K562 (cell line): Measurements from ENCODE around the gene MRPL58. TPM values are rescaled to one million over a fixed set of nuclear protein-coding genes. Genes with fewer than 3 reads are reported as not detected.

Source experiments
- ARNT ChIP-seq, 2 experiments: fragments of 450-650 bp; IDR thresholded peaks; 2 replicates each; pipeline ENCODE4 v1.6.1; 2016; ENCODE audit warnings: mild to moderate bottlenecking in 1 of 2
- ATF4 ChIP-seq: fragments of 450-650 bp; formaldehyde crosslinking; IDR thresholded peaks from 2 replicates; pipeline ENCODE4 v1.4.0; 2022; ENCODE audit warnings: mild to moderate bottlenecking, moderate library complexity
- CBX1 ChIP-seq: sonication (generic); IDR thresholded peaks from 2 replicates; pipeline ENCODE4 v1.6.1; 2016; ENCODE audit warnings: antibody characterized with exemption, low read depth, mild to moderate bottlenecking
- FUS ChIP-seq: fragments of 200-400 bp; formaldehyde crosslinking; optimal IDR thresholded peaks from 2 replicates; pipeline ENCODE3; 2017; ENCODE audit warnings: low read depth, low read length
- HDAC8 ChIP-seq: fragments of 450-650 bp; IDR thresholded peaks from 2 replicates; pipeline ENCODE4 v1.6.1; 2016; ENCODE audit warnings: mild to moderate bottlenecking, missing genetic modification characterization, moderate library complexity, missing compliant biosample characterization
- HMG20A ChIP-seq: fragments of 450-650 bp; formaldehyde crosslinking; conservative IDR thresholded peaks from 2 replicates; pipeline ENCODE4 v1.4.0; 2020; ENCODE audit warnings: mild to moderate bottlenecking, mixed read lengths
- HMGN3 ChIP-seq: IDR thresholded peaks from 2 replicates; pipeline ENCODE4 v1.6.1; 2011; ENCODE audit warnings: borderline replicate concordance, low read depth, mild to moderate bottlenecking, mixed read lengths, low read length; ENCODE audit not compliant: insufficient read length; ENCODE audit errors: extremely low read depth
- HOXB6 ChIP-seq: fragments of 250-450 bp; sonication (Bioruptor Pico); IDR thresholded peaks from 2 replicates; pipeline ENCODE4 v1.5.1; 2022; ENCODE audit warnings: mild to moderate bottlenecking, borderline replicate concordance
- LEF1 ChIP-seq: fragments of 450-650 bp; IDR thresholded peaks from 2 replicates; pipeline ENCODE4 v1.6.1; 2016; ENCODE audit warnings: mild to moderate bottlenecking
- MBD2 ChIP-seq: sonication (generic); IDR thresholded peaks from 2 replicates; pipeline ENCODE4 v1.6.1; 2016; ENCODE audit warnings: low read depth, borderline replicate concordance
- NFATC3 ChIP-seq: fragments of 450-650 bp; IDR thresholded peaks from 2 replicates; pipeline ENCODE4 v1.6.1; 2017; ENCODE audit warnings: mild to moderate bottlenecking
- PHB2 ChIP-seq: fragments of 450-650 bp; IDR thresholded peaks from 2 replicates; pipeline ENCODE4 v1.6.1; 2017; ENCODE audit warnings: low read depth
- RAD21 ChIP-seq, 2 experiments: fragments of 250-450 bp in 1 of 2; fragments of 450-650 bp in 1 of 2; sonication (Bioruptor Pico) in 1 of 2; formaldehyde crosslinking in 1 of 2; IDR thresholded peaks in 1 of 2; conservative IDR thresholded peaks in 1 of 2; 2 replicates each; pipeline versions ENCODE4 v1.4.0 to v1.8.0; 2020 to 2022; ENCODE audit warnings: mild to moderate bottlenecking in 2 of 2, moderate library complexity in 1 of 2
- RB1 ChIP-seq: fragments of 450-650 bp; IDR thresholded peaks from 2 replicates; pipeline ENCODE4 v1.6.1; 2017; ENCODE audit warnings: low read depth, mild to moderate bottlenecking
- SIN3B ChIP-seq: fragments of 450-650 bp; IDR thresholded peaks from 2 replicates; pipeline ENCODE4 v1.6.1; 2017; ENCODE audit warnings: low read depth, mild to moderate bottlenecking, moderate library complexity
- TAF1 ChIP-seq: IDR thresholded peaks from 2 replicates; pipeline ENCODE4 v1.6.1; 2011; ENCODE audit warnings: mild to moderate bottlenecking, low read length, moderate library complexity; ENCODE audit not compliant: insufficient read depth, control insufficient read depth, severe bottlenecking; ENCODE audit errors: extremely low read depth
- THRAP3 ChIP-seq: fragments of 450-650 bp; IDR thresholded peaks from 2 replicates; pipeline ENCODE4 v1.6.1; 2016; ENCODE audit warnings: mild to moderate bottlenecking, inconsistent platforms, borderline replicate concordance
- ZFPM2 ChIP-seq: fragments of 250-450 bp; sonication (Bioruptor Pico); IDR thresholded peaks from 2 replicates; pipeline ENCODE4 v1.5.1; 2022; ENCODE audit warnings: mild to moderate bottlenecking
- ZNF311 ChIP-seq: fragments of 250-450 bp; sonication (Bioruptor Pico); IDR thresholded peaks from 2 replicates; pipeline ENCODE4 v1.4.0; 2020; ENCODE audit warnings: mild to moderate bottlenecking, moderate library complexity
- ZNF347 ChIP-seq: fragments of 450-650 bp; formaldehyde crosslinking; IDR thresholded peaks from 2 replicates; pipeline ENCODE4 v1.4.0; 2020; ENCODE audit warnings: low read depth, mild to moderate bottlenecking, moderate library complexity
- ZNF592 ChIP-seq: fragments of 450-650 bp; IDR thresholded peaks from 2 replicates; pipeline ENCODE4 v1.6.1; 2017; ENCODE audit warnings: antibody characterized with exemption, mild to moderate bottlenecking
- ZNF75A ChIP-seq: fragments of 450-650 bp; formaldehyde crosslinking; IDR thresholded peaks from 2 replicates; pipeline ENCODE4 v1.4.0; 2020; ENCODE audit warnings: mild to moderate bottlenecking
- ZNF785 ChIP-seq: fragments of 250-450 bp; sonication (Bioruptor Pico); IDR thresholded peaks from 2 replicates; pipeline ENCODE4 v1.4.0; 2020; ENCODE audit warnings: mild to moderate bottlenecking
- ZZZ3 ChIP-seq: fragments of 450-650 bp; IDR thresholded peaks from 2 replicates; pipeline ENCODE4 v1.6.1; 2016; ENCODE audit warnings: antibody characterized with exemption, mild to moderate bottlenecking, moderate library complexity
- polyA plus RNA-seq, 8 experiments: library from polyadenylated mRNA; depleted of rRNA in 4 of 8; stranded (reverse) in 5 of 8; unstranded in 3 of 8; fragments of >200 nt; fragmentation: Nextera tagmentation in 2 of 8; fragmentation: Illumina TruSeq in 1 of 8; extraction: Ambion mirVana in 2 of 8; extraction: Trizol in 1 of 8; gene quantifications; 2 replicates each; pipeline versions ENCODE4 v1.2.1 to v1.2.3, GENCODE V29; 2011 to 2014; ENCODE audit warnings: inconsistent platforms in 1 of 8, missing spikeins in 1 of 8
- total RNA-seq, 7 experiments: library from RNA; depleted of rRNA in 6 of 7; stranded (reverse); fragments of >200 nt in 6 of 7; fragmentation: Illumina TruSeq in 2 of 7; extraction: Trizol in 2 of 7; gene quantifications; 2 replicates each; pipeline versions ENCODE4 v1.2.1 to v1.2.3, GENCODE V29; 2011 to 2021; ENCODE audit warnings: low replicate concordance in 1 of 7

Gene MRPL58
- total and polyA plus RNA-seq, 9 of the 15 experiments (the other 6 are each of a cell fraction or from before 2014, with no cell fraction given) = 30.8 to 107 (median 72.4) TPM

- TF ChIP-seq HMG20A = no peak
- TF ChIP-seq HOXB6 (CRISPR knock-in tag) = no peak
- no peak for TF ChIP-seq FUS
- peak in 1 of 2 experiments; percentile 16; a peak in 1 of 4 replicates for TF ChIP-seq RAD21 (CRISPR knock-in tag; conservative IDR thresholded peaks at IDR 0.05 in 1 of 2, IDR thresholded peaks at IDR 0.05 in 1 of 2)
- TF ChIP-seq RB1 = peak; percentile 74; the same call in 1 of the 2 replicates
- TF ChIP-seq ZNF592 = peak; percentile 82; the same call in 1 of the 2 replicates
- no peak for TF ChIP-seq NFATC3
- TF ChIP-seq ZFPM2 (CRISPR knock-in tag) = no peak
- no peak for TF ChIP-seq ZNF75A
- TF ChIP-seq TAF1 = peak; percentile 45
- no peak for TF ChIP-seq THRAP3
- TF ChIP-seq HDAC8 (tag) = no peak
- peak; percentile 27; the same call in 1 of the 2 replicates for TF ChIP-seq SIN3B
- no peak for TF ChIP-seq ATF4 (CRISPR knock-in tag)
- TF ChIP-seq CBX1 = 0 out of 2 replicates have a peak, but pooled peaks have one; percentile 65
- TF ChIP-seq MBD2 = no peak; the same call in 1 of the 2 replicates
- peak in 1 of 2 experiments; percentile 72; a peak in 1 of 4 replicates for TF ChIP-seq ARNT (IDR thresholded peaks at IDR 0.05)
- no peak for TF ChIP-seq ZNF347 (CRISPR knock-in tag)
- TF ChIP-seq ZNF785 (CRISPR knock-in tag) = no peak
- TF ChIP-seq HMGN3 = peak; percentile 93
- peak; percentile 86 for TF ChIP-seq LEF1
- no peak for TF ChIP-seq PHB2
- TF ChIP-seq ZNF311 (CRISPR knock-in tag) = no peak
- TF ChIP-seq ZZZ3 = no peak
Measured at GRCh38 chr17:74981979-74982662, 30.3 kb upstream of the MRPL58 start (continued).
